ENCODE results near the gene PTGER1.
"Not testable (repeated sequence)": the region's sequence is repeated elsewhere in the genome, so short reads cannot be mapped to it uniquely, and the experiment has no call there.

The PTGER1 gene

DNA sequence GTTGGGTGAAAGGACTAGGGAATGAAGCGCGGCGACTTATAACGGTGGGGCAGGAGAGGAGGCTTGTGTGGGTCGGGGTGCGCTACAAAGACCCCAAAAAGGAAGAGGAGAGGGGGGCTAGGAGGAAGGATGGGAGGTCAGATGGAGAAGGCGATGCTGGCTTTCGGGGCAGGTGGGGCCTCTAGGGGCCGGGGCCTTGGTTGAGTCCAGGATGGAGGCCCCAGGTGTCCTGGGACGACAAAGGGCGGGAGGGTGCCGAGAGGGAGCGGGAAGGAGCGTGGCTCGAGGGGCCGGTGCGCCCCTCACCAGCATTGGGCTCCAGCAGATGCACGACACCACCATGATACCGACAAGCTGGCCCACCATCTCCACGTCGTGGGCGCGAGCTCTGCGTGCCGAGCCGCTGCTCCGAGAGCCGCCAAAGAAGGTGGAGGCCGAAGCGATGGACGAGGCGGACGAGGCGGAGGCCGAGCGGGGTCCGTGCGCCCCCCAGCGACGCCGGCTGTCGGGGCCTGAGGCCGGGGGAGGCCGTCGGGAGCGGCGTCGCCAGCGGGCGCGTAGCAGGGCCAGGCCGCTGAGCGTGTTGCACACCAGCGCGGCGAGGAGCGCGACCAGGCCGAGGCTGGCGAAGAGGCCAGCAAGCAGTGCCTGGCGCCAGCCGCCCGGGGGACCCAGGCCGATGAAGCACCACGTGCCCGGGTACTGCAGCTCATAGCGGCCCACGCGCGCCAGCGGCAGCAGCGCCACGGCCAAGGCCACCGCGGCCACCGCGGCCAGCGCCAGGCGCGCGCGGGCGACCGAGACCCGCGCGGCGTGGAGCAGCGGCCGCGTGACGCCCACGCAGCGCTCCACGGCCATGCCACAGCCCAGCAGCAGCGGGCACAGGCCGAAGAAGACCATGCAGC is 1.8 kb downstream of the PTGER1 start:
- DNase-seq = peak; percentile 39

GRCh38 chr19:14472202-14472938 is 2.8 kb downstream of the PTGER1 start:
- peak; percentile 90 for DNase-seq

GRCh38 chr19:14471436-14472187 is 3.5 kb downstream of the PTGER1 start:
- no peak for DNase-seq

DNA sequence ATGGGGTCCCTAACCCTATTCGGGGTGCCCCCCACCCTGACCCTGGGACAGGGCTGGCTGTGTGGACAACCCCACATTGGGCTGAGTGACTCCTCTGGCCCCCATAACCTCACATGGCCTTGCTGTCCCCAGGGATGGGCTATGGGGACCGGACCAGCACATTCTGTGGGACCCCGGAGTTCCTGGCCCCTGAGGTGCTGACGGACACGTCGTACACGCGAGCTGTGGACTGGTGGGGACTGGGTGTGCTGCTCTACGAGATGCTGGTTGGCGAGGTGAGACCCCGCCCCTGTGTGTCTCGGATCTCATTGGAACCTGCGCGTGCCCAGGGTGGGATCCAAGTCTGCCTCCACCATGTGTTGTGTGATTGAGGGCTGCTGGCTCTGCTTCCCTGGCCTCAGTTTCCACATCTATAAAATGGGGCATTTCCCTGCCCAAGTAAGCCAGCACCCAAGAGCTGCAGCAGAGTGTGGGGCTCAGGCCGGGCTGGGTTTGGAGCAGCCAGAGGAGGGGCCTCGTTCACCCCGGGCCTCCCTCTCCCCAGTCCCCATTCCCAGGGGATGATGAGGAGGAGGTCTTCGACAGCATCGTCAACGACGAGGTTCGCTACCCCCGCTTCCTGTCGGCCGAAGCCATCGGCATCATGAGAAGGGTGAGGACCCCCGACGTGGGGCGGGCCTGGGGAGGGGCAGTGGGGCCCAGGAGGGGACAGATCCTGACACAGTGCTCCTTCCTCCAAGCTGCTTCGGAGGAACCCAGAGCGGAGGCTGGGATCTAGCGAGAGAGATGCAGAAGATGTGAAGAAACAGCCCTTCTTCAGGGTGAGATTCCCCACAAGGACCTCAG is 4.9 kb downstream of the PTGER1 start:
- DNase-seq = no peak

DNA sequence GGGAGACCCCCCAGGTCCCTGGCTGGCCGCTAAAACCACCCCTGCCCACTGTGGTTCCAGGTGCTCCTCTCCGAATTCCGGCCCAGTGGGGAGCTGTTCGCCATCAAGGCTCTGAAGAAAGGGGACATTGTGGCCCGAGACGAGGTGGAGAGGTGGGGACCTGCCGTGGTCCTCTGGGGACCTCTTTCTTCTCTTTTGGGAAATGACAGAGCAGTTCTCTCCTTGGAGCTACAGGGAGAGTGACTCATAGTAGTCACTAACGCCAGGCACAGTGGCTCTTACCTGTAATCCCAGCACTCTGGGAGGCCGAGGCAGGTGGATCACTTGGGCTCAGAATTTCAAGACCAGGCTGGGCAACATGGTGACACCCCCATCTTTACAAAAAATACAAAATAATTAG is 7.3 kb downstream of the PTGER1 start:
- DNase-seq = no peak

GRCh38 chr19:14467391-14467790 is 7.8 kb downstream of the PTGER1 start:
- no peak for DNase-seq

- DNase-seq = no peak
Measured at GRCh38 chr19:14463747-14464146, 11.4 kb downstream of the PTGER1 start.

DNA sequence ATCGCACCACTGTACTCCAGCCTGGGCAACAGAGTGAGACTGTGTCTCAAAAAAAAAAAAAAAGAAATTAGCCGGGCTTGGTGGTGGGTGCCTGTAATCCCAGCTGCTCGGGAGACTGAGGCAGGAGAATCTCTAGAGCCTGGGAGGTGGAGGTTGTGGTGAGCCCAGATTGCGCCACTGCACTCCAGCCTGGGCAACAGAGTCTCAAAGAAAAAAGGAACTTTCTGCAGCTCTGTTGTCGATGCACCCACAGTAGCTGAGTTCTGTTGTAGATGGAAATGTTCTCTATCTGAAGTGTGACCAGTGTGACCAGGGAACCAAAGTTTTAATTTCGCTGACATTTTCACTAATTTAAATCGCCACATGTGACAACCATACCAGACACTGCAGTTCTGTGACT is 12.8 kb downstream of the PTGER1 start:
- DNase-seq = not testable (repeated sequence)

GRCh38 chr19:14460935-14461334 is 14.2 kb downstream of the PTGER1 start:
- DNase-seq = no peak

GRCh38 chr19:14459703-14460102 is 15.5 kb downstream of the PTGER1 start:
- no peak for DNase-seq

GRCh38 chr19:14452303-14452702 is 22.9 kb downstream of the PTGER1 start:
- not testable (repeated sequence) for DNase-seq

- no peak for DNase-seq
Measured at GRCh38 chr19:14450876-14451275, 24.3 kb downstream of the PTGER1 start.

DNA sequence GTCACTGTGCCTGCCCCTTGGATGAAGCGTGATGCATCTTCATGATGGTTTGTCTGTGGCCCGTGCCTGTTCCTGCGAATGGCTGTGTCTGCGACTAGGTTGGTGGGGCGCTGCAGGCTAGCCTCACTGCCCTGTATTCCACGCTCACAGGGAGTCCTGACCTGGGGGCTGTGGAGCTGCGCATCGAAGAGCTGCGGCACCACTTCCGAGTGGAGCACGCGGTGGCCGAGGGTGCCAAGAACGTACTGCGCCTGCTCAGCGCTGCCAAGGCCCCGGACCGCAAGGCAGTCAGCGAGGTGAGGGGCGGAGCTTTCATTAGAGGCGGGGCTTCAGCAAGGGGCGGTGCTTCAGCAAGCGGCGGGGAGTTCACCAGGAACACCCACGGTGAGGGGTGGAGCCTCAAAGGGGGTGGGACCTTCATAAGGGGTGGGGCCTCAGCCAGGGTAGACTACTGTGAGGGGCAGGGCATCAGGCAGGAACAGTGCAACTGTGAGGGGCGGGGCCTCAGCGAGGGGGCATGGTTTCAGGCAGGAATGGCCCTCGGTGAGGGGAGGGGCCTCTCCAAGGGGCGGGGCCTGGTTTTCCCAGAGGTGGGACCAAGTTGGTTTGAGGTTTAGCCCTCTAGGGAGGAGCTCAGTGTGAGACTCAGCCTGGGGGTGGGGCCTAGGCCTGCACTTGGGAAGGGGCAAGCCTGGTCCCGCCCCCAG is 24.8 kb downstream of the PTGER1 start:
- DNase-seq = peak; percentile 84

DNA sequence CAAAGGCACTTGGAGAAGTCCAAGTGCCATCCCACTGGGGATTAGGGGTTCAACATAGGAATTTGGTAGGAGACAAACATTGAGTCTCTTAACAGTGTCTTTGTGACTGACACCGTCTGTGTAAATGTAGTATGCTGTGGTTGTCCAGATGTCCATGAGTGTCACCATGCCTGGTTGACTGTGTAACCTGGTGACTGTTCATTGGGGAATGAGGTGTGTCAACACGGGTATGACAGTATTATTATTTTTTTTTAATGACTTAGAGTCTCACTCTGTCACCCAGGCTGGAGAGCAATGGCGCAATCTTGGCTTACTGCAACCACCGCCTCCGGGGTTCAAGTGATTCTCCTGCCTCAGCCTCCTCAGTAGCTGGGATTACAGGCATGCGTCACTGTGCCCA is 25.8 kb downstream of the PTGER1 start:
- no peak for DNase-seq

GRCh38 chr19:14446336-14447036 is 28.7 kb downstream of the PTGER1 start:
- DNase-seq = no peak

DNA sequence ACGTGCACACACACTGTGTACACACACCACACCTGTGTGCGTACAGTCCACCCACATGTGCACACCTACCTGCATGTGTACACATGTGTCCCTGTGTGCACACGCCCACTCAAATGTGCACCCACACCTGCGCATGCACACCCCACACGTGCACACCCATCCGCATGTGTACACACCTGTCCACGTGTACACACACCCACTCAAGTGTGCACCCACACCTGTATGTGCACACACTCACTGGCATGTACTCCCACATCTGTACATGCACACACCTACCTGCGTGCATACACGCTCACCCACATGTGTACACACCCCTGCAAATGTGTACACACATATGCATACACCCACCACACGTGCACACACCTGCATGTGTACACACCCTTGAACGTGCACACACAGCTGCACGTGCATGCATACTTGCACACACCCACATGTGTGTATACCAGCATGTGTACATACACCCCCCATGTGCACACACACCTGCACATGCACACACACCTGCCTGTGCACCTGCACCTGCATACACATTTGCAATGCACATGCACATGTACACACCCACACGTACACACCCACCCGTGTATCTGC is 31.4 kb downstream of the PTGER1 start:
- no peak for DNase-seq

DNA sequence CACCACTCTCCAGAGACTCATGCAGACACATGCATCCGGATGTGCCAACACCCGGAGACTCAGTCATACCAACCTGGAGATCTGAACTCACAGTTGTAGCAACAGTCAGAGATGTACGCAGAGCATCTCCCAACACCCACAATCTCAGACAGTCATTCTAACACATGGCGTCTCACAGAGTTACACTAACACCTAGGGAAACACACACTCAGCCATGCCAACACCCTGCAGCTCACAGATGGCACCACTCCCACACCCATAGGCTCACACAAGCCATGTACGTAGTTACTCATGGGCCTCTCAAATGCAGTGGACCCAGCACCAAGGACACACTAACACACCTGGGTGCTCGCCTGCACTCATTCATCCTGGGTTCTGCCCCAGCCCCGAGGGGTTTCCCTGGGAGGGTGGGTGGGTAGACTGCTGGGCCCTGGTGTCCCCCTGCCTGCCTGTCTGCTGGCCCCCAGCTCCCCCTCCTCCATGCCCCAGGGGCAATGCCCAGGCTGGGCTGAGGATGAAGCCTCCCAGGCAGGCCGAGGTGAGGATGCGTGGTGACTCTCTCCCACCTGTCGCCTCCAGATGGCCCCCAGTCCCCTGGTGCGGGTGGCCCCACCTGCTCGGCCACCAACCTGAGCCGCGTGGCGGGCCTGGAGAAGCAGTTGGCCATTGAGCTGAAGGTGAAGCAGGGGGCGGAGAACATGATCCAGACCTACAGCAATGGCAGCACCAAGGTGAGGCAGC is 32.1 kb downstream of the PTGER1 start:
- DNase-seq = no peak

GRCh38 chr19:14441041-14441938 is 33.9 kb downstream of the PTGER1 start:
- DNase-seq = no peak

GRCh38 chr19:14440049-14440448 is 35.1 kb downstream of the PTGER1 start:
- DNase-seq = peak; percentile 88

Data from stimulated activated CD4-positive, alpha-beta T cell treated with anti-CD3 and anti-CD28 coated beads, Interleukin-15, amount 100 ng/mL, for 24 hours (primary cell).